AG20443 (cell line): ENCODE results near the gene ZXDC.
A peak's percentile ranks its signal among the peaks of the same experiment; 100 is the strongest.

ENCODE experiments used
- DNase-seq: peaks from one replicate; pipeline ENCODE4 v3.0.0; 2012; ENCODE audit warnings: low spot score, mixed read lengths

ZXDC gene

GRCh38 chr3:126475413-126476114, at the start of gene ZXDC:
ZXDC (minus strand) TSS chr3:126475891; CDS start chr3:126475865, 26 bp downstream.
- peak; percentile 100 for DNase-seq

- no peak for DNase-seq
Observed at GRCh38 chr3:126525091-126525852, 49.6 kb upstream of the ZXDC start.

- no peak for DNase-seq
Observed at GRCh38 chr3:126524429-126524988, 48.8 kb upstream of the ZXDC start.

GRCh38 chr3:126523745-126524428, 48.2 kb upstream of the ZXDC start, which contains the start of gene CHST13:
CHST13 (plus strand) TSS chr3:126524155; CDS start chr3:126524333, 178 bp downstream.
- peak; percentile 79 for DNase-seq

- DNase-seq: peak; percentile 87
Observed at GRCh38 chr3:126522363-126522788, 46.7 kb upstream of the ZXDC start.

GRCh38 chr3:126521122-126521891, 45.6 kb upstream of the ZXDC start:
- DNase-seq: no peak

GRCh38 chr3:126519506-126520455, 44.1 kb upstream of the ZXDC start:
- DNase-seq: no peak

- no peak for DNase-seq
Observed at GRCh38 chr3:126518779-126519177, 43.1 kb upstream of the ZXDC start.

GRCh38 chr3:126517986-126518778, 42.5 kb upstream of the ZXDC start:
- DNase-seq: no peak

- no peak for DNase-seq
Observed at GRCh38 chr3:126517291-126517951, 41.7 kb upstream of the ZXDC start, which contains the start of gene UROC1. UROC1 (minus strand) TSS chr3:126517773; CDS start chr3:126517719, 54 bp downstream.

GRCh38 chr3:126516936-126517290, 41.2 kb upstream of the ZXDC start:
- no peak for DNase-seq

GRCh38 chr3:126516152-126516935, 40.7 kb upstream of the ZXDC start:
- no peak for DNase-seq

GRCh38 chr3:126515066-126515706, 39.5 kb upstream of the ZXDC start:
- DNase-seq: no peak

- no peak for DNase-seq
Observed at GRCh38 chr3:126514161-126514560, 38.5 kb upstream of the ZXDC start.

- no peak for DNase-seq
Observed at GRCh38 chr3:126512916-126513650, 37.4 kb upstream of the ZXDC start.

- DNase-seq: no peak
Observed at GRCh38 chr3:126512026-126512425, 36.3 kb upstream of the ZXDC start.

- DNase-seq: no peak
Observed at GRCh38 chr3:126511291-126511690, 35.6 kb upstream of the ZXDC start.
